HL-60 (cell line): ENCODE results near the gene LEAP2.
"Not testable (repeated sequence)": the region's sequence is repeated elsewhere in the genome, so short reads cannot be mapped to it uniquely, and the experiment has no call there.

Experiments used
- DNase-seq, 2 experiments: peaks; one replicate each; pipeline ENCODE4 v3.0.0-alpha.2; 2010 to 2020; ENCODE audit warnings: low read depth in 1 of 2, low spot score in 1 of 2
- H3K27ac ChIP-seq: fragments of 250-450 bp; sonication (Bioruptor Pico); replicated peaks from 2 replicates; pipeline ENCODE4 v1.5.1; 2020; ENCODE audit warnings: mild to moderate bottlenecking, moderate library complexity
- H3K27me3 ChIP-seq: fragments of 250-450 bp; sonication (Bioruptor Pico); 2 replicates; pipeline ENCODE4 v1.5.1; 2021; ENCODE audit warnings: mild to moderate bottlenecking, moderate library complexity; ENCODE audit not compliant: insufficient read depth, poor library complexity, severe bottlenecking
- H3K4me3 ChIP-seq: replicated peaks from 2 replicates; pipeline ENCODE4 v1.5.1; 2011; ENCODE audit warnings: mild to moderate bottlenecking, control low read depth, low read length; ENCODE audit not compliant: insufficient read depth
- GABPA ChIP-seq: IDR thresholded peaks from 2 replicates; pipeline ENCODE4 v1.6.1; 2012; ENCODE audit warnings: low read depth
- POLR2AphosphoS5 ChIP-seq: IDR thresholded peaks from 2 replicates; pipeline ENCODE4 v1.6.1; 2012; ENCODE audit warnings: low read depth
- SPI1 ChIP-seq: IDR thresholded peaks from 2 replicates; pipeline ENCODE4 v1.6.1; 2012; ENCODE audit warnings: low read depth, mild to moderate bottlenecking, borderline replicate concordance
- TF ChIP-seq, protein P1 (sequence below): IDR thresholded peaks from one replicate; pipeline ENCODE4 v1.5.1; 2011; ENCODE audit warnings: low read length, control low read depth, inconsistent platforms; ENCODE audit not compliant: insufficient read depth
- TF ChIP-seq, protein P2 (sequence below): IDR thresholded peaks from 2 replicates; pipeline ENCODE4 v1.6.1; 2012; ENCODE audit warnings: low read depth; ENCODE audit not compliant: insufficient replicate concordance

LEAP2 gene

DNA sequence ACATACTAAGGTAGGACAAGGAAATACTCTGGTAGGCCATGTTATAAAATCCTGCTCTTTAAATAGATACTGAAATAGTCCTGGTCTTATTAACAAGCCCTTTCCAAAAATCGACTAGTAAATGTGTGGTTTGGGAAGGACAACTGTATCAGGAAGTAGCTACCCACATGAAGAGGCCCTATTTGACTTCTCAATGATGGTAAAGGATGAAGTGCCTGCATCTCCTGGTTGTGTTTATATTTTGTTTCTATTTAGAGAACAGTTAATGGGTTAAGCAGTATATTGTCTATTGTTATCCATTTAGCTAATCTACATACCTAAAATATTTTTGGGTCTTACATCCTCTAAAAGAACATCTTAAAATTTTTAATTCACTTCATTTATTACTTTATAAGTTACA lies 19.7 kb upstream of the LEAP2 start:
- Histone ChIP-seq H3K4me3 (no peak overlapping the region), H3K27ac (no peak overlapping the region), H3K27me3 (no peaks in the 10 kb centered on the region)
- TF ChIP-seq GABPA (no peak), POLR2AphosphoS5 (no peak), SPI1 (no peak)
- TF ChIP-seq, protein P1, sequence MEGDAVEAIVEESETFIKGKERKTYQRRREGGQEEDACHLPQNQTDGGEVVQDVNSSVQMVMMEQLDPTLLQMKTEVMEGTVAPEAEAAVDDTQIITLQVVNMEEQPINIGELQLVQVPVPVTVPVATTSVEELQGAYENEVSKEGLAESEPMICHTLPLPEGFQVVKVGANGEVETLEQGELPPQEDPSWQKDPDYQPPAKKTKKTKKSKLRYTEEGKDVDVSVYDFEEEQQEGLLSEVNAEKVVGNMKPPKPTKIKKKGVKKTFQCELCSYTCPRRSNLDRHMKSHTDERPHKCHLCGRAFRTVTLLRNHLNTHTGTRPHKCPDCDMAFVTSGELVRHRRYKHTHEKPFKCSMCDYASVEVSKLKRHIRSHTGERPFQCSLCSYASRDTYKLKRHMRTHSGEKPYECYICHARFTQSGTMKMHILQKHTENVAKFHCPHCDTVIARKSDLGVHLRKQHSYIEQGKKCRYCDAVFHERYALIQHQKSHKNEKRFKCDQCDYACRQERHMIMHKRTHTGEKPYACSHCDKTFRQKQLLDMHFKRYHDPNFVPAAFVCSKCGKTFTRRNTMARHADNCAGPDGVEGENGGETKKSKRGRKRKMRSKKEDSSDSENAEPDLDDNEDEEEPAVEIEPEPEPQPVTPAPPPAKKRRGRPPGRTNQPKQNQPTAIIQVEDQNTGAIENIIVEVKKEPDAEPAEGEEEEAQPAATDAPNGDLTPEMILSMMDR: no peak
- TF ChIP-seq, protein P2, sequence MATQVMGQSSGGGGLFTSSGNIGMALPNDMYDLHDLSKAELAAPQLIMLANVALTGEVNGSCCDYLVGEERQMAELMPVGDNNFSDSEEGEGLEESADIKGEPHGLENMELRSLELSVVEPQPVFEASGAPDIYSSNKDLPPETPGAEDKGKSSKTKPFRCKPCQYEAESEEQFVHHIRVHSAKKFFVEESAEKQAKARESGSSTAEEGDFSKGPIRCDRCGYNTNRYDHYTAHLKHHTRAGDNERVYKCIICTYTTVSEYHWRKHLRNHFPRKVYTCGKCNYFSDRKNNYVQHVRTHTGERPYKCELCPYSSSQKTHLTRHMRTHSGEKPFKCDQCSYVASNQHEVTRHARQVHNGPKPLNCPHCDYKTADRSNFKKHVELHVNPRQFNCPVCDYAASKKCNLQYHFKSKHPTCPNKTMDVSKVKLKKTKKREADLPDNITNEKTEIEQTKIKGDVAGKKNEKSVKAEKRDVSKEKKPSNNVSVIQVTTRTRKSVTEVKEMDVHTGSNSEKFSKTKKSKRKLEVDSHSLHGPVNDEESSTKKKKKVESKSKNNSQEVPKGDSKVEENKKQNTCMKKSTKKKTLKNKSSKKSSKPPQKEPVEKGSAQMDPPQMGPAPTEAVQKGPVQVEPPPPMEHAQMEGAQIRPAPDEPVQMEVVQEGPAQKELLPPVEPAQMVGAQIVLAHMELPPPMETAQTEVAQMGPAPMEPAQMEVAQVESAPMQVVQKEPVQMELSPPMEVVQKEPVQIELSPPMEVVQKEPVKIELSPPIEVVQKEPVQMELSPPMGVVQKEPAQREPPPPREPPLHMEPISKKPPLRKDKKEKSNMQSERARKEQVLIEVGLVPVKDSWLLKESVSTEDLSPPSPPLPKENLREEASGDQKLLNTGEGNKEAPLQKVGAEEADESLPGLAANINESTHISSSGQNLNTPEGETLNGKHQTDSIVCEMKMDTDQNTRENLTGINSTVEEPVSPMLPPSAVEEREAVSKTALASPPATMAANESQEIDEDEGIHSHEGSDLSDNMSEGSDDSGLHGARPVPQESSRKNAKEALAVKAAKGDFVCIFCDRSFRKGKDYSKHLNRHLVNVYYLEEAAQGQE: no peak
- DNase-seq: no peak

DNA sequence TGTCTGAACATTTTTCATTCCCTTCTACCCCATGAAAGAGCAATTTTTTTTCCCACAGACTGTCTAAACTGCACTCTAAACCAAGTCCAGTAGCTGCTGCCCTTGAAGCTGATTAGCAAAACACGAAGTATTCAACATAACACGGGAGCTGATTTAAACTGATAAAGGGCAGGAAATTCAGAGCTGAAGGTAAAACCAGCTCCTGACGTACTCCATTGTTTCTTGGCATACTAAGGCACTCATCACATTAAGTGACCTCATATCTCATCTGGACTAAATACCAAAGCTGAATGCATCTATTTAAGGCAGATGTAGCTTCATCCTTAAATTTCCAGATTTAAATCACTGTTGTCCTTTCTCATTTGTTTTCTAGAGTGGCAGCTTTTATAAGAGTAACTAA lies 19.2 kb upstream of the LEAP2 start:
- Histone ChIP-seq H3K27me3 (no peaks in the 10 kb centered on the region), H3K4me3 (no peak overlapping the region), H3K27ac (no peak overlapping the region)
- DNase-seq: no peak
- TF ChIP-seq SPI1 (no peak), GABPA (no peak), POLR2AphosphoS5 (no peak)
- TF ChIP-seq, protein P2: no peak
- TF ChIP-seq, protein P1: no peak

DNA sequence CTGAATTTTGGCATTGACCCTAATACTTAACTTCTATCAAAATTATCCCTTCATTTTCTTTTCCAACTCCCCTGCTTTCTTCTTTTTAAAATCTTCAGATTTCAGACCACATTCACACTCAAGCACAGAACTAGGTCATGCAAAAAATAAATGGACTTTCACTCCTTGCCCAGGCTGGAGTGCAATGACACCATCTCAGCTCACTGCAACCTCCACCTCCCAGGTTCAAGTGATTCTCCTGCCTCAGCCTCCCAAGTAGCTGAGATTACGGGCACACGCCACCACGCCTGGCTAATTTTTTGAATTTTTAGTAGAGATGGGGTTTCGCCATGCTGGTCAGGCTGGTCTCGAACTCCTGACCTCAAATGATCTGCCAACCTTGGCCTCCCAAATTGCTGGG lies 18.5 kb upstream of the LEAP2 start:
- not testable (repeated sequence) for H3K27me3 ChIP-seq, H3K27ac ChIP-seq, H3K4me3 ChIP-seq, DNase-seq

DNA sequence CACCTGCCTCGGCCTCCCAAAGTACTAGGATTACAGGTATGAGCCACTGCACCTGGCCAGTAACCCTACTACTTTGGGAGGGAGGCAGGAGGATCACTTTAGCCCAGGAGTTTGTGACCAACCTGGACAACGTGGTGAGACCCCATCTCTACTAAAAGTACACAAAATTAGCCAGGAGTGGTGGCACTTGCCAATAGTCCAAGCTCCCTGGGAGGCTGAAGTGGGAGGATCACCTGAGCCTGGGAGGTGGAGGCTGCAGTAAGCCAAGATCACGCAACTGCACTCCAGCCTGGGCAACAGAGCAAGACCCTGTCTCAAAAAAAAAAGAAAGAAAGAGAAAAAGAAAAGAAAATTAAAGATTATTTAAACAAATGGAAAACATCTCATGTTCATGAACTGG lies 17.5 kb upstream of the LEAP2 start:
- no peak for DNase-seq
- TF ChIP-seq, protein P2: no peak
- TF ChIP-seq SPI1: no peak
- TF ChIP-seq GABPA: no peak
- TF ChIP-seq, protein P1: no peak
- TF ChIP-seq POLR2AphosphoS5: no peak
- Histone ChIP-seq H3K4me3 (no peak overlapping the region), H3K27ac (no peak overlapping the region), H3K27me3 (no peaks in the 10 kb centered on the region)
